Glomerular visceral epithelial cell (primary cell): ENCODE data around the gene HSPB6.
"Not testable (repeated sequence)": the region's sequence is repeated elsewhere in the genome, so short reads cannot be mapped to it uniquely, and the experiment has no call there.

ENCODE experiments used
- DNase-seq: peaks from one replicate; pipeline ENCODE4 v3.0.0-alpha.2; 2016; ENCODE audit errors: extremely low spot score

Gene HSPB6

GRCh38 chr19:35756377-35757230 lies at the start of gene HSPB6:
Gene HSPB6, minus strand, starts transcription at chr19:35757029. Its CDS starts 21 bp downstream, at chr19:35757008.
- no peak for DNase-seq

- DNase-seq = no peak
Observed at GRCh38 chr19:35806597-35806996, 49.8 kb upstream of the HSPB6 start.

- no peak for DNase-seq
Observed at GRCh38 chr19:35805526-35806102, 48.8 kb upstream of the HSPB6 start.

GRCh38 chr19:35801828-35802227 lies 45.0 kb upstream of the HSPB6 start:
- no peak for DNase-seq

GRCh38 chr19:35797663-35798062 lies 40.8 kb upstream of the HSPB6 start:
- DNase-seq = no peak

- DNase-seq = no peak
Observed at GRCh38 chr19:35796645-35797542, 40.1 kb upstream of the HSPB6 start.

- DNase-seq = not testable (repeated sequence)
Observed at GRCh38 chr19:35795564-35795963, 38.7 kb upstream of the HSPB6 start.

- no peak for DNase-seq
Observed at GRCh38 chr19:35793381-35794165, 36.7 kb upstream of the HSPB6 start.

GRCh38 chr19:35792888-35793287 lies 36.1 kb upstream of the HSPB6 start:
- no peak for DNase-seq

GRCh38 chr19:35792312-35792711 lies 35.5 kb upstream of the HSPB6 start:
- no peak for DNase-seq

- DNase-seq = no peak
Observed at GRCh38 chr19:35791814-35792279, 35.0 kb upstream of the HSPB6 start.

- no peak for DNase-seq
Observed at GRCh38 chr19:35790981-35791813, 34.4 kb upstream of the HSPB6 start.

GRCh38 chr19:35789978-35790944 lies 33.4 kb upstream of the HSPB6 start:
- DNase-seq = no peak

- no peak for DNase-seq
Observed at GRCh38 chr19:35789195-35789977, 32.6 kb upstream of the HSPB6 start.

GRCh38 chr19:35788205-35788960 lies 31.6 kb upstream of the HSPB6 start:
- no peak for DNase-seq

GRCh38 chr19:35787227-35787799 lies 30.5 kb upstream of the HSPB6 start:
- no peak for DNase-seq
